Activated CD8-positive, alpha-beta T cell treated with anti-CD3 and anti-CD28 coated beads for 36 hours (primary cell): ENCODE measurements around the gene CMIP. TPM values are rescaled to one million over a fixed set of nuclear protein-coding genes. Genes with fewer than 3 reads are reported as not detected.
A peak's percentile ranks its signal among the peaks of the same experiment; 100 is the strongest.

Experiments
- ATAC-seq: fragments of 200-7000 bp; cut with Tn5 transposase; one replicate; pipeline ENCODE4 v1.10.0; 2021; ENCODE audit warnings: mild to moderate bottlenecking, moderate library complexity
- CTCF ChIA-PET: fragments of 350-600 bp; sonication (Branson Sonifier 250); formaldehyde crosslinking; loops from one replicate; lab custom pipeline; 2021; ENCODE audit warnings: antibody characterized with exemption; lab: Charles Lee
- POLR2A ChIA-PET: fragments of 350-600 bp; sonication (Branson Sonifier 250); formaldehyde crosslinking; loops from one replicate; lab custom pipeline; 2021; ENCODE audit warnings: antibody characterized with exemption; lab: Charles Lee
- DNase-seq: peaks from one replicate; pipeline ENCODE4 v3.0.0-alpha.2; 2020
- H3K27ac Mint-ChIP-seq: one replicate; pipeline ENCODE4 v1.8.0; 2021; ENCODE audit warnings: mild to moderate bottlenecking, mixed read lengths
- H3K27me3 Mint-ChIP-seq: one replicate; pipeline ENCODE4 v1.8.0; 2021; ENCODE audit warnings: mixed read lengths
- H3K36me3 Mint-ChIP-seq: one replicate; pipeline ENCODE4 v1.8.0; 2021; ENCODE audit warnings: low read depth, mixed read lengths
- H3K4me1 Mint-ChIP-seq: one replicate; pipeline ENCODE4 v1.8.0; 2021; ENCODE audit warnings: low read depth, mixed read lengths
- H3K4me3 Mint-ChIP-seq: one replicate; pipeline ENCODE4 v1.8.0; 2021; ENCODE audit warnings: mild to moderate bottlenecking, moderate library complexity, mixed read lengths
- H3K9me3 Mint-ChIP-seq: one replicate; pipeline ENCODE4 v1.8.0; 2021; ENCODE audit warnings: mixed read lengths
- intact Hi-C: fragments of 100-400 bp; cut with micrococcal nuclease; formaldehyde crosslinking; loops from one replicate; pipeline ENCODE4 v1.10.0; 2022
- total RNA-seq, 2 experiments: library from RNA; stranded (reverse); gene quantifications; one replicate each; pipeline ENCODE4 v1.2.3, GENCODE V29; 2021
- TF ChIP-seq, protein P1 (sequence below): fragments of 200-600 bp; IDR thresholded peaks from one replicate; pipeline ENCODE4 v1.8.0; 2022; ENCODE audit warnings: antibody characterized with exemption, mild to moderate bottlenecking

Gene CMIP
- total RNA-seq, 2 experiments from 2014 or later, result 37.6 to 38.5 TPM

DNA sequence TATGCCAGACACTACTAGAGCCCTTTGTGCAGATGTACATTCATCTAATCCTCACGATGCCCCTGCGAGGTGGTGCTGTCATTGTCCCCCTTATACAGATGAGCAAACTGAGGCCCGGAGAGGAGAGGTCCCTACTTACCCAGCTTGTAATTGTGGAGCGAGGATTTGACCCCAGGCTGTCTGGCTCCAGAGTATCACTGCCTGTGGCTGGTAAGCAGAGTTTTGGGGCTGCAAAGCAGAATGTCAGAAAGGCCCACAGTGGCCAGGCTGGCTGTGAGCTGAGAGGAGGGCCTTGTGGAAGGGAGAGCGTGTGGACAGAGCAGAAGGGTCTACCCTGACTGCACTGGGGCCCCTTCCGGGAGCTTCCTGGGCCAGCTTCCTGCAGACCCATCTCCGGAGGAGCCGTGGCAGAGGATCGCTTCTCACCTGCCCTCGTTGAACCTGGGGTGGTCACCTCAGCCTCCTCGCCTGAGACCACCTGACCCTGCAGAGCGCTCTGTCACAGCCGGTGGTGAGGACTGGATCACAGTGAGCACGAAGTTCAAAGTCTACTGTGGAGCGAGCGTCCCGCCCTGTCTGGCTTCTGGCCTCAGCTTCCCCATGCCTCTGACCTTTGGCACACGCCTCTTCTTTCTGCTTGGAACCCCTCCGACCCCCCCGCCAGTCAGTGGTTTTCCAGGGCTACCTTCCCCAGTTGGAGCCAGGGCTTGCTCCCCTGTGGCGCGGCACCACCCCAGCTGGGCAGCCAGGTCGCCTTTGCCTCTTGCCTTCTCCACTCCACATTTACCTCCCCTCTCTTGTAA, 12.1 kb downstream of the CMIP start:
- POLR2A ChIA-PET, result interaction anchor here (0.9 to 1.2 kb wide), 2 partner anchors 13 to 25 kb away, joined by 3 to 5 read pairs; no protein-coding TSS in a partner anchor
- peaks cover 47% of the 10 kb centered on the region for H3K4me1 Mint-ChIP-seq
- intact Hi-C loops, result no loop called here

DNA sequence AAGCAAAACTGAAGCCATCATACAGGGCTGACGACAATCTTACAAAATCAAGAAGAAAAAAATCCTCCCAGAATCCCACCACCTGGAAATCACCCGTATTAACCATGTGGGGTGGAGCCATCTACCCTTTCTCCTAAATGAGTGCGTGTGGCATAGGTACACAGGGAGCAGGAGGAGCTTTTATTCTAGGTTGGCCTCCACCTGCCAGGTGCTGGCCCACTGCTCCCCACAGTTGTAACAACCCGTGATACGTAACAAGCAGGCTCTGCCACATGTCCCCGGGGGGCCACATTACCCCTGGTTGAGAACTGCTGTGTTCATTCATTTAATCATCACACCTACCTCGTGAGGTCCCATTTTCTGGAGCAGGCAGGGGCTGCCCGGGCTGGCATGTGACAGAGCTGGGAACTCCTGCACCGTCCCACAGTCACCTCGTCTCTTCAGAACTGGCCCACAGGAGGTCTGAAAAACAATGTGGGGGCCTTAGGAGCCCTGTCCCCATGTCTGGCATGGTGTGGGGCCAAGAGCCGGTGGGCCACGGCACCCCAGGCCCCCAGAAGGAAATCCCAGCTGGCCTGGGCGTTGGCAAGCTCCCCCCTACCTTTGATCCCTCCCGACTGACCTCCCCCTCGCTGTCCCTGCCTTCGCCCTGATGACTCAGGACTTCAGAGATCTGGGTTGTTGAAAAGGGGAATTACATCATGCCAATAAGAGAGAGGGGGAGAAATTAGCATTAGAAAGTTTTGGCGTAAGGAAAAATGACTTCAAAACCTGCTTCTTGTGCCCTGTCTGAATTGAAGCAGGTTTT, 12.9 kb downstream of the CMIP start:
- Mint-ChIP-seq H3K27me3 (no peaks in the 10 kb centered on the region), H3K4me1 (peaks cover 46% of the 10 kb centered on the region), H3K27ac (peak overlapping the region; percentile 9), H3K4me3 (no peak overlapping the region), H3K36me3 (peaks cover 12% of the 10 kb centered on the region), H3K9me3 (no peaks in the 10 kb centered on the region)
- TF ChIP-seq, protein P1, sequence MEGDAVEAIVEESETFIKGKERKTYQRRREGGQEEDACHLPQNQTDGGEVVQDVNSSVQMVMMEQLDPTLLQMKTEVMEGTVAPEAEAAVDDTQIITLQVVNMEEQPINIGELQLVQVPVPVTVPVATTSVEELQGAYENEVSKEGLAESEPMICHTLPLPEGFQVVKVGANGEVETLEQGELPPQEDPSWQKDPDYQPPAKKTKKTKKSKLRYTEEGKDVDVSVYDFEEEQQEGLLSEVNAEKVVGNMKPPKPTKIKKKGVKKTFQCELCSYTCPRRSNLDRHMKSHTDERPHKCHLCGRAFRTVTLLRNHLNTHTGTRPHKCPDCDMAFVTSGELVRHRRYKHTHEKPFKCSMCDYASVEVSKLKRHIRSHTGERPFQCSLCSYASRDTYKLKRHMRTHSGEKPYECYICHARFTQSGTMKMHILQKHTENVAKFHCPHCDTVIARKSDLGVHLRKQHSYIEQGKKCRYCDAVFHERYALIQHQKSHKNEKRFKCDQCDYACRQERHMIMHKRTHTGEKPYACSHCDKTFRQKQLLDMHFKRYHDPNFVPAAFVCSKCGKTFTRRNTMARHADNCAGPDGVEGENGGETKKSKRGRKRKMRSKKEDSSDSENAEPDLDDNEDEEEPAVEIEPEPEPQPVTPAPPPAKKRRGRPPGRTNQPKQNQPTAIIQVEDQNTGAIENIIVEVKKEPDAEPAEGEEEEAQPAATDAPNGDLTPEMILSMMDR, result no peak
- CTCF ChIA-PET, result interaction anchor here (1.6 kb wide), 1 partner anchor 53 kb away, joined by 3 read pairs; no protein-coding TSS in a partner anchor
- no peak for ATAC-seq
- POLR2A ChIA-PET, result interaction anchor here (1.2 kb wide), 1 partner anchor 9 kb away, joined by 3 read pairs; no protein-coding TSS in a partner anchor
- intact Hi-C loops, result no loop called here
- DNase-seq, result no peak

More for the DNA sequence above, 12.1 kb downstream of the CMIP start:
- Mint-ChIP-seq H3K9me3 (no peaks in the 10 kb centered on the region), H3K27me3 (no peaks in the 10 kb centered on the region), H3K27ac (peak overlapping the region; percentile 9), H3K4me3 (no peak overlapping the region), H3K36me3 (peaks cover 19% of the 10 kb centered on the region)
- TF ChIP-seq, protein P1, result no peak
- no peak for DNase-seq
- CTCF ChIA-PET, result interaction anchor here (1.1 to 1.6 kb wide), 2 partner anchors 24 to 53 kb away, joined by 3 read pairs; no protein-coding TSS in a partner anchor
- ATAC-seq, result no peak

DNA sequence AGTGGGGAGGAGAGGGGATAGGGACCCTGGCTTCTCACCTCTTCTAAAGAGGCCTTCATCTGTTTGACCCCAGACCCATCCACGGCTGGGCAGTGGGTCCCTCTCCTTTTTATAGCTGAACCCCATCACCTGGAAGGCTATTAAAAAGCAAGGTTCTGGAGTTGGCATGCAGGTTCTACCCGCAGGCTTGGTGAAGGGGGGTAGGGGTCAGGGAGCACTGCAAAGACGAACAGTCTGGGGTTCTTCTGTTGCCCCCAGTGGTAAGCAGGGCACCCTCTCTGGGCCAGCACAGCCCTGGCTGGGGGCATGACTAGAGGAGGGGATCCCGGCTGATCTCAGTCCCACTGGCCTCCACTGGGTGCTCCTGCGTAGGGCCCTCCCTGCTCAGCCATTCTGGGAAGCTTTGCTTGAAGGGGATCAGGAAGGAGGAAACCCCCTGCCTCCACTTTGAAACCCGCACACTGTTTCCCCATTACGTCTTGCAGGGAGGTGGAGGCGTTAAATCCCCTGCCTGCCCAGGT, 13.6 kb downstream of the CMIP start:
- ChIA-PET CTCF (no interaction called here), POLR2A (interaction anchor here (0.6 to 1.2 kb wide), 2 partner anchors 9 to 10 kb away, joined by 3 read pairs; no protein-coding TSS in a partner anchor)
- H3K36me3 Mint-ChIP-seq, result peaks cover 12% of the 10 kb centered on the region
- H3K9me3 Mint-ChIP-seq, result no peaks in the 10 kb centered on the region
- intact Hi-C loops, result no loop called here
- H3K27ac Mint-ChIP-seq, result no peak overlapping the region
- DNase-seq (no peak), ATAC-seq (no peak)
- H3K4me1 Mint-ChIP-seq, result peaks cover 43% of the 10 kb centered on the region
- no peaks in the 10 kb centered on the region for H3K27me3 Mint-ChIP-seq
- no peak overlapping the region for H3K4me3 Mint-ChIP-seq
- TF ChIP-seq, protein P1, result no peak

DNA sequence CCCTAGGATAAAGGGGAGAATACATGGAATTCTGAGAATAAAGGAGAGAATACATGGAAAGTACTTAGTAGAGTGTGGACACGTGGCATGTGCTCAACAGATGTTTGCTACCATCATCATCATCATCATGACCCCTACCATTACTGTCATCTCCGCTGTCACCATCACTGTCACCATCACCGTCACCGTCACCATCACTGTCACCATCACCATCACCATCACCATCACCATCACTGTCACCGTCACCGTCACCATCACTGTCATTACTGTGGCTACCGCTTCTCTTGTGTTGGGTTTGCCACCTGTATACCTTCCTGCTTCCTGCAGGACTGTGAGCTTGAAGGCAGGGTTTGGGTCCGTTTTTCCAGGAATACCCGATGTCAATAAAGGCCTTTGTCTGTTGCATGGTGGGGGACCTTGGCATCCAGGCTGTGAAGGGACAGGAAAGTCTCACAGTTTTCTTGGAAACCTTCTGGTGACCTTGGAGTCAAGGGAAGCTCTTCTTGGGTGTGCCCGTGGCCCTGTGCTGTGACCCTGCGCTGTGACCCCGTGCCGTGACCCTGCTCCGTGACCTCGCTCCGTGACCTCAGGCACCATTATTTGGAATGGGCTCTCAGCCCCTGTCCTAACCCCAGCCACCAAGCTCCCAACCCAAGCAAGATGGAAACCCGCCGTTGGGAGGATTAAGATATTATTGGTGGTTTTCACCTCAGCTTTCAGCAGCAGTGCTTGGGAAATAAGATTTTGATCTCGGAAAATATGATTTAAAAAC, 14.4 kb downstream of the CMIP start:
- Mint-ChIP-seq H3K36me3 (peaks cover 12% of the 10 kb centered on the region), H3K4me1 (peaks cover 39% of the 10 kb centered on the region), H3K9me3 (no peaks in the 10 kb centered on the region), H3K27me3 (no peaks in the 10 kb centered on the region), H3K27ac (no peak overlapping the region), H3K4me3 (no peak overlapping the region)
- intact Hi-C loops, result no loop called here
- TF ChIP-seq, protein P1, result no peak
- POLR2A ChIA-PET, result interaction anchor here (0.6 to 0.7 kb wide), 3 partner anchors 11 to 163 kb away, joined by 3 read pairs; no protein-coding TSS in a partner anchor
- CTCF ChIA-PET, result interaction anchor here (1.1 kb wide), 1 partner anchor 9 kb away, joined by 3 read pairs; no protein-coding TSS in a partner anchor
- DNase-seq (no peak), ATAC-seq (no peak)
